ENCODE measurements around the gene SBK3. TPM values are rescaled to one million over a fixed set of nuclear protein-coding genes. Genes with fewer than 3 reads are reported as not detected.

The SBK3 gene
- total RNA-seq, 1 experiment from 2014 or later, result 0.43 TPM

Other genes starting within 250 kb of the SBK3 start
- not detected in 2 replicates for gene TMEM150B, start 220.2 kb downstream of the SBK3 start, total RNA-seq (2014; rRNA removed; shearing (Covaris generic); ENCODE audit: low replicate concordance)
- 2.8 and 11.1 TPM in 2 replicates for gene KMT5C, start 205.7 kb downstream of the SBK3 start, total RNA-seq (2014; rRNA removed; shearing (Covaris generic); ENCODE audit: low replicate concordance)
- gene COX6B2, start 190.8 kb downstream of the SBK3 start, total RNA-seq (2014; rRNA removed; shearing (Covaris generic); ENCODE audit: low replicate concordance), result not detected in 2 replicates
- not detected in 2 replicates for gene GARIN5B, start 182.3 kb downstream of the SBK3 start, total RNA-seq (2014; rRNA removed; shearing (Covaris generic); ENCODE audit: low replicate concordance)
- gene IL11, start 175.1 kb downstream of the SBK3 start, total RNA-seq (2014; rRNA removed; shearing (Covaris generic); ENCODE audit: low replicate concordance), result 0.95 TPM in 1 of 2 replicates, not detected in the other
- gene TMEM190, start 168.7 kb downstream of the SBK3 start, total RNA-seq (2014; rRNA removed; shearing (Covaris generic); ENCODE audit: low replicate concordance), result not detected in 2 replicates
- gene TMEM238, start 161.3 kb downstream of the SBK3 start, total RNA-seq (2014; rRNA removed; shearing (Covaris generic); ENCODE audit: low replicate concordance), result 3.5 TPM in 1 of 2 replicates, not detected in the other
- gene RPL28, start 159.6 kb downstream of the SBK3 start, total RNA-seq (2014; rRNA removed; shearing (Covaris generic); ENCODE audit: low replicate concordance), result 127 and 409 TPM in 2 replicates
- gene UBE2S, start 137.8 kb downstream of the SBK3 start, total RNA-seq (2014; rRNA removed; shearing (Covaris generic); ENCODE audit: low replicate concordance), result 369 and 440 TPM in 2 replicates
- gene SHISA7, start 102.2 kb downstream of the SBK3 start, total RNA-seq (2014; rRNA removed; shearing (Covaris generic); ENCODE audit: low replicate concordance), result not detected in 2 replicates
- 149 and 180 TPM in 2 replicates for gene ISOC2, start 83.9 kb downstream of the SBK3 start, total RNA-seq (2014; rRNA removed; shearing (Covaris generic); ENCODE audit: low replicate concordance)
- gene C19orf85, start 80.8 kb downstream of the SBK3 start, total RNA-seq (2014; rRNA removed; shearing (Covaris generic); ENCODE audit: low replicate concordance), result not detected in 2 replicates
- 3.1 and 4.0 TPM in 2 replicates for gene ZNF628, start 68.9 kb downstream of the SBK3 start, total RNA-seq (2014; rRNA removed; shearing (Covaris generic); ENCODE audit: low replicate concordance)
- gene NAT14, start 60.4 kb downstream of the SBK3 start, total RNA-seq (2014; rRNA removed; shearing (Covaris generic); ENCODE audit: low replicate concordance), result 19.7 and 35.1 TPM in 2 replicates
- gene SSC5D, start 57.1 kb downstream of the SBK3 start, total RNA-seq (2014; rRNA removed; shearing (Covaris generic); ENCODE audit: low replicate concordance), result 1.4 TPM in 1 of 2 replicates, not detected in the other
- 0.20 TPM in 1 of 2 replicates, not detected in the other for gene SBK2, start 8.4 kb downstream of the SBK3 start, total RNA-seq (2014; rRNA removed; shearing (Covaris generic); ENCODE audit: low replicate concordance)
- 7.2 and 8.6 TPM in 2 replicates for gene ZNF579, start 35.3 kb upstream of the SBK3 start, total RNA-seq (2014; rRNA removed; shearing (Covaris generic); ENCODE audit: low replicate concordance)
- gene FIZ1, start 54.0 kb upstream of the SBK3 start, total RNA-seq (2014; rRNA removed; shearing (Covaris generic); ENCODE audit: low replicate concordance), result 2.9 and 4.0 TPM in 2 replicates
- 7.9 and 22.4 TPM in 2 replicates for gene ZNF524, start 54.7 kb upstream of the SBK3 start, total RNA-seq (2014; rRNA removed; shearing (Covaris generic); ENCODE audit: low replicate concordance)
- gene ZNF865, start 60.1 kb upstream of the SBK3 start, total RNA-seq (2014; rRNA removed; shearing (Covaris generic); ENCODE audit: low replicate concordance), result 0.66 and 0.69 TPM in 2 replicates
- 9.0 and 12.6 TPM in 2 replicates for gene ZNF784, start 79.0 kb upstream of the SBK3 start, total RNA-seq (2014; rRNA removed; shearing (Covaris generic); ENCODE audit: low replicate concordance)
- 7.5 and 8.0 TPM in 2 replicates for gene ZNF580, start 95.5 kb upstream of the SBK3 start, total RNA-seq (2014; rRNA removed; shearing (Covaris generic); ENCODE audit: low replicate concordance)
- gene ZNF581, start 98.1 kb upstream of the SBK3 start, total RNA-seq (2014; rRNA removed; shearing (Covaris generic); ENCODE audit: low replicate concordance), result 8.7 and 17.5 TPM in 2 replicates
- gene CCDC106, start 102.7 kb upstream of the SBK3 start, total RNA-seq (2014; rRNA removed; shearing (Covaris generic); ENCODE audit: low replicate concordance), result 1.3 and 4.8 TPM in 2 replicates
- gene U2AF2, start 109.5 kb upstream of the SBK3 start, total RNA-seq (2014; rRNA removed; shearing (Covaris generic); ENCODE audit: low replicate concordance), result 128 and 226 TPM in 2 replicates
- gene EPN1, start 129.7 kb upstream of the SBK3 start, total RNA-seq (2014; rRNA removed; shearing (Covaris generic); ENCODE audit: low replicate concordance), result 57.1 and 158 TPM in 2 replicates
- not detected in 2 replicates for gene NLRP9, start 192.9 kb upstream of the SBK3 start, total RNA-seq (2014; rRNA removed; shearing (Covaris generic); ENCODE audit: low replicate concordance)
- gene RFPL4A, start 213.6 kb upstream of the SBK3 start, total RNA-seq (2014; rRNA removed; shearing (Covaris generic); ENCODE audit: low replicate concordance), result not detected in 2 replicates
- not detected in 2 replicates for gene RFPL4AL1, start 223.6 kb upstream of the SBK3 start, total RNA-seq (2014; rRNA removed; shearing (Covaris generic); ENCODE audit: low replicate concordance)

Data from MG63 (cell line).